ENCODE data around the gene RBM45.

GRCh38 chr2:178108176-178108575 lies 4.1 kb upstream of the RBM45 start:
- TF ChIP-seq CTCF (IDR thresholded peaks at IDR 0.05), result no peak
- TF ChIP-seq POLR2A (IDR thresholded peaks at IDR 0.05), result no peak

Measured in thyroid gland (tissue), 4 donors.